CD4-positive, alpha-beta T cell treated with Interleukin-1 beta for 1 hour (primary cell): ENCODE data around the gene GALNT17.

ENCODE experiments used
- DNase-seq, 2 donors: peaks; one replicate each; pipeline ENCODE4 v3.0.0-alpha.2; 2020 to 2022

GALNT17 gene

DNA sequence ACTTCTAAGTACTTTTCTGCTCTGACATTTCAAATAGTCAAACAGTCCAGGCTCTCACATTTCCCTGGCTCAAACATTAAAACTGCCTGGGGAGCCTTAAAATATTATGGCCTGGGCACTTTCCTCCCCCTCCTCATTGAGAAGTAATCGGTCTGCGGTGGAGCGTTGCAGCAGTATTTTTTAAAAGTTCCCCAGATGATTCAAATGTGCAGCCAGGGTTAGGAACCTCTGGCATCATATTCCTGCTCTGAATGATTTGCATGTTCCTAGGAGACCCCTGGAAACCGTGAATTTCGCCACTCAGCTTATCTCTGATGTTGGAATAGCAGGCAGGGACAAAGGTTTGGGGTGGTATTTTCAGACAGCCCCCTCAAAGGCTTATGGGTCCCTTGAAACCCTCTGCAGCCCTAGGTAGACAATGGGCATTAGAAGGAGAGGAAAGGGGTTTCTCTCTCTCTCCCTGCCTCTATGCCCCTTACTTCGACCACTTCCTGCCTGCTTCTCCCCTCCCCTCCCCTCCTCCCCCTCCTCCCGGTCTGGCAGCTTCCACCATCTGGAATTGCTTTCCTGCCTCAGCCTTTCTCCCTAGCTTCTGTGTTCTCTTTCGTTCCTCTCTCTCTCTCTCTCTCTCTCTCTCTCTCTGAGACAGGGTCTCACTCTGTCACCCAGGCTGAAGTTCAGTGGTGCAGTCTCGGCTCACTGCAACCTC lies 622.2 kb downstream of the GALNT17 start:
- no peak for DNase-seq

DNA sequence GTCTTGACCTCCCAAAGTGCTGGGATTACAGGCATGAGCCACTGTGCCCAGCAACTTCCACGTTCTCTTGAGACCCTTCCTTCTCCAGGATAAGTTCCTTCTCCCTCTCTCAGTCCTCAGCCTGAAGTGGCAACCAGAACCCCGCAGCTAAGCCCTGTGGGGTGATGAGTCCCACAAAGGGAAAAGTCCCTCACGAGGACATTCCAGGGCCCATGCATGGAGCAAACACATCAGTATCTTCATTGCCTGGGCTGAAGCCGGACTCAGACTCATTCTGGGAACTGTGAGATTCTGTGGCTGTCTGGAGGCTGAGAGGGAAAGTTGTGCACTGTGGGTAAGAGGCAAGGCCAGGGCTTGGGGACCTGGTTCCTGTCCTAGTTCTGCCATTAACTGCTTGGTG lies 622.9 kb downstream of the GALNT17 start:
- no peak for DNase-seq

DNA sequence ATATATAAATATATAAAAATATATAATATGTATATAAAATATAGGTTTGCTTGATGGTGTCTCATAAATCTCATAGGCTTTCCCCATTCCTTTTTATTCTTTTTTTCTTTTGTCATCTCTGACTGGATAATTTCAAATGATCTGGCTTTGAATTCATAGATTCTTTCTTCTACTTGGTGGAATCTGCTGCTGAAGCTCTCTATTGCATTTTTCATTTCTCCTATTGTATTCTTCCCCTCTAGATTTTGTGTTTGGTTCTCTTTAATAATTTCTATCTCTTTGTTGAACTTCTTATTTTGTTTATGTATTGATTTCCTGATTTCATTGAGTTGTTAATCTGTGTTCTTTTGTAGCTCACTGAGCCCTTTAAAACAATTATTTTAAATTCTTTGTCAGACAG lies 629.4 kb downstream of the GALNT17 start:
- DNase-seq, result no peak
